Activated T-cell treated with anti-CD3 and anti-CD28 coated beads, Interleukin-2, amount 50 U/mL, for 1 hour (primary cell): ENCODE measurements around the gene MAX.

ENCODE experiments used
- DNase-seq: peaks from one replicate; pipeline ENCODE4 v3.0.0-alpha.2; 2020

Gene MAX

GRCh38 chr14:65102441-65103149, at the start of gene MAX:
TSS of gene MAX (minus strand) at chr14:65102517. CDS start at chr14:65102339, 178 bp downstream.
- DNase-seq = peak; percentile 96

- DNase-seq = no peak
Observed at GRCh38 chr14:65151609-65151956, 49.3 kb upstream of the MAX start.

GRCh38 chr14:65150898-65151608, 48.7 kb upstream of the MAX start:
- no peak for DNase-seq

GRCh38 chr14:65149116-65149515, 46.8 kb upstream of the MAX start:
- no peak for DNase-seq

GRCh38 chr14:65144170-65144569, 41.9 kb upstream of the MAX start:
- DNase-seq = no peak

- no peak for DNase-seq
Observed at GRCh38 chr14:65142914-65143625, 40.8 kb upstream of the MAX start.

- DNase-seq = no peak
Observed at GRCh38 chr14:65142429-65142828, 40.1 kb upstream of the MAX start.

- no peak for DNase-seq
Observed at GRCh38 chr14:65141523-65141922, 39.2 kb upstream of the MAX start.

GRCh38 chr14:65137648-65138307, 35.5 kb upstream of the MAX start:
- no peak for DNase-seq

GRCh38 chr14:65134651-65135579, 32.6 kb upstream of the MAX start:
- DNase-seq = no peak

GRCh38 chr14:65132855-65133254, 30.5 kb upstream of the MAX start:
- no peak for DNase-seq

GRCh38 chr14:65131301-65131701, 29.0 kb upstream of the MAX start:
- no peak for DNase-seq

- no peak for DNase-seq
Observed at GRCh38 chr14:65128096-65128495, 25.8 kb upstream of the MAX start.

- DNase-seq = no peak
Observed at GRCh38 chr14:65117769-65118745, 15.7 kb upstream of the MAX start.

GRCh38 chr14:65115615-65116014, 13.3 kb upstream of the MAX start:
- DNase-seq = no peak

GRCh38 chr14:65110525-65110924, 8.2 kb upstream of the MAX start:
- no peak for DNase-seq

- DNase-seq = no peak
Observed at GRCh38 chr14:65109357-65109756, 7.0 kb upstream of the MAX start.

GRCh38 chr14:65107200-65107599, 4.9 kb upstream of the MAX start:
- no peak for DNase-seq

GRCh38 chr14:65106736-65107135, 4.4 kb upstream of the MAX start:
- no peak for DNase-seq

GRCh38 chr14:65106316-65106715, 4.0 kb upstream of the MAX start:
- DNase-seq = no peak

GRCh38 chr14:65104791-65105190, 2.5 kb upstream of the MAX start:
- no peak for DNase-seq
